ENCODE results near the gene DOCK1. TPM values are rescaled to one million over a fixed set of nuclear protein-coding genes. Genes with fewer than 3 reads are reported as not detected.

Gene DOCK1
- total RNA-seq, 1 donor: 99.7 TPM

DNA sequence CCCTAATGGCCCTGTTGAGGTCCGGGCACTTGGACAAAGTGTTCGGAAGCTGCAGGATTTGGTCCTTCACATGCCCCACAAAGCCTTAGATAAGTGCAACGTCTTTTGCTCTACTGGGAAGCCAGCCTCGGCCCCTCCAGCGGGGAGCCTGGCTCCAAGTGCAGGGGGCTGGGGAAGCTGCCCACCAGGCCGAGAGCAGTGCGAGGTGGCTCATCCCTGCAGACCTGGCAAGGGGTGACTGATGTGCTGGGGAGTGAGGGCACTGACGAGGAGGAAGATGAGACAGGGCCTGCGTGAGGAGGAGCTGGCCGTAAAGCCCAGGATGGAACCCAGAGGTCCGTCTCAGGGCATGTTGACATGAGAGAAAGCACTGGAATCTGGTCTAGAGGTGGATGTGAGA, 508.1 kb downstream of the DOCK1 start:
- TF ChIP-seq, protein P1, sequence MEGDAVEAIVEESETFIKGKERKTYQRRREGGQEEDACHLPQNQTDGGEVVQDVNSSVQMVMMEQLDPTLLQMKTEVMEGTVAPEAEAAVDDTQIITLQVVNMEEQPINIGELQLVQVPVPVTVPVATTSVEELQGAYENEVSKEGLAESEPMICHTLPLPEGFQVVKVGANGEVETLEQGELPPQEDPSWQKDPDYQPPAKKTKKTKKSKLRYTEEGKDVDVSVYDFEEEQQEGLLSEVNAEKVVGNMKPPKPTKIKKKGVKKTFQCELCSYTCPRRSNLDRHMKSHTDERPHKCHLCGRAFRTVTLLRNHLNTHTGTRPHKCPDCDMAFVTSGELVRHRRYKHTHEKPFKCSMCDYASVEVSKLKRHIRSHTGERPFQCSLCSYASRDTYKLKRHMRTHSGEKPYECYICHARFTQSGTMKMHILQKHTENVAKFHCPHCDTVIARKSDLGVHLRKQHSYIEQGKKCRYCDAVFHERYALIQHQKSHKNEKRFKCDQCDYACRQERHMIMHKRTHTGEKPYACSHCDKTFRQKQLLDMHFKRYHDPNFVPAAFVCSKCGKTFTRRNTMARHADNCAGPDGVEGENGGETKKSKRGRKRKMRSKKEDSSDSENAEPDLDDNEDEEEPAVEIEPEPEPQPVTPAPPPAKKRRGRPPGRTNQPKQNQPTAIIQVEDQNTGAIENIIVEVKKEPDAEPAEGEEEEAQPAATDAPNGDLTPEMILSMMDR (IDR thresholded peaks at IDR 0.05; ENCODE audit: insufficient read depth, low read depth, low read length): no peak
- DNase-seq (ENCODE audit: low read depth): no peak
- no peak overlapping the region for H3K4me3 ChIP-seq (ENCODE audit: low read depth, low read length)

GRCh38 chr10:127414024-127414423, 508.8 kb downstream of the DOCK1 start:
- no peak for DNase-seq (ENCODE audit: low read depth)
- no peak overlapping the region for H3K4me3 ChIP-seq (ENCODE audit: low read depth, low read length)
- TF ChIP-seq, protein P1 (IDR thresholded peaks at IDR 0.05; ENCODE audit: insufficient read depth, low read depth, low read length): no peak

DNA sequence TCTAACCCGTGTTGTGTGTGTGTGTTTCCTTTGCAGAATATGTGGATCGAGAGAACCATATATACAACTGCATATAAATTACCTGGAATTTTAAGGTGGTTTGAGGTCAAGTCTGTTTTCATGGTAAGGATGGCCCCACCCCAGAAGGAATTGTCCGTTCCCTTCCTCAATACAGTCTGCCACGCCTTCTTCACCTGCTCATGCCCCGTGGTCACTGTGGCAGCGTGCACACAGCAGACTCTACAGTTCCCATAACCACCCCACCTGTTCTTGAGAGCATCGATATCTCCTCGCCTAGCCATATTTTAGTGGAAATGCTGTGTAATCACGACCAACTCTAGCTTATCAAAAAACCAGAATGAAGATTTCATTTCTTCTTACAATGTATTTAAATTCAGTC, 509.9 kb downstream of the DOCK1 start:
- TF ChIP-seq, protein P1 (IDR thresholded peaks at IDR 0.05; ENCODE audit: insufficient read depth, low read depth, low read length): no peak
- no peak overlapping the region for H3K4me3 ChIP-seq (ENCODE audit: low read depth, low read length)

DNA sequence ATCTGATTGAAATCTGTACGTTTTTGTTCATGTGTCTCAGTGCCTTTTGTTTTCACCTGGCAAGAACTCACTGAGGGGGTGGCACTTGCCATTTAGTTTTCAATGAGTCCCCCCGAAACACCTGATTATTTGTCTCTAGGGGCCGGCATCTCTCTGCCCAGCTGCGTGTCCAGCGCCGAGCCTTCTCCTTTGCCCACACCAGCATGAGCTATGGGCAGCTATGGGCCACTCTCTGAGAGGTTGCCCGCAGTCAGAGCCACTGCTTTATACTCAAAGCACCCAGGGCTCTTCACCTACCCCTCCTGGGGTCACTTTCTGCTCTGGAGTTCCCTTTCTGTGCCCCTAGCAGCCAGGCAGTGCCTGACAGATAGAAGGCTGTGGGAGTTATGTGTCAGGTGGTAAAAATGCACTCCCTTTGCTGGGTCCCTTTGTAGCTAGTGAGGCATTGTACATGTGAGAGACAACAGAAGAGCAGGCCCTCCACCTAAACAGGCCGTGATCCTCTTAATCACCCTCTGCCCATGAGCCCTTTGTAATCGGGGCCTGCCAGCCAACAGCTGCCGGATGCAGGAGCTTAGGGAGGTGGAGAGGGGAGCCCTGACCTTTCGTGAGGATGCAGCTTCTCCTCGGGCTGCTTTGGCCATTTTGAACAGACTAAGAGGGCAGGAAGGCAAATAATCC, 510.8 kb downstream of the DOCK1 start:
- no peak for DNase-seq (ENCODE audit: low read depth)

More for the DNA sequence above, 509.9 kb downstream of the DOCK1 start:
- no peak for DNase-seq (ENCODE audit: low read depth)

DNA sequence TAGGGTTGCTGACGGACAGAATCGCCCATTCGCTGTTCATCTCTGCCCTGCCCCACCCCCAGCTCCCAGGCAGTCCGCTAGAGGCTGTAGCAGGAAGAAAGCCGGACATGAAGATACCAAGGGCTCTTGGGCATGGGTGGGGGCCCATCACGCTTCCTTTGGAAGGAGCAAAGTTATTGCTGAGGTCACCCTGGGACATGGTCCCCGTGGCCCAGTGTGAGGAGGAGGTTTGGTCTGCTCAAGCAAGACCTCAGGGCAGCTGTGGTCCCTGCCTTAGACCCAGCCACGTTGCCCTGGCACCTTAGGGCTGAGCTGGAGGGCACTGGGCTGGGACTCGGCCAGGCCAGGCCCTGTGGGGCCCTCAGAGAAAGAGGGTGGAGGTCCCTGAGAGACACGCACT, 511.8 kb downstream of the DOCK1 start:
- H3K4me3 ChIP-seq (ENCODE audit: low read depth, low read length): no peak overlapping the region

More for the DNA sequence above, 510.8 kb downstream of the DOCK1 start:
- TF ChIP-seq, protein P1 (IDR thresholded peaks at IDR 0.05; ENCODE audit: insufficient read depth, low read depth, low read length): no peak
- no peak overlapping the region for H3K4me3 ChIP-seq (ENCODE audit: low read depth, low read length)

GRCh38 chr10:127417686-127418401, 512.6 kb downstream of the DOCK1 start:
- TF ChIP-seq, protein P1 (IDR thresholded peaks at IDR 0.05; ENCODE audit: insufficient read depth, low read depth, low read length): no peak
- H3K4me3 ChIP-seq (ENCODE audit: low read depth, low read length): no peak overlapping the region
- no peak for DNase-seq (ENCODE audit: low read depth)

More for the DNA sequence above, 511.8 kb downstream of the DOCK1 start:
- no peak for DNase-seq (ENCODE audit: low read depth)
- TF ChIP-seq, protein P1 (IDR thresholded peaks at IDR 0.05; ENCODE audit: insufficient read depth, low read depth, low read length): no peak

Measured in fibroblast of villous mesenchyme (primary cell).